Naive thymus-derived CD8-positive, alpha-beta T cell (primary cell): ENCODE data around the gene THAP3. TPM values are rescaled to one million over a fixed set of nuclear protein-coding genes. Genes with fewer than 3 reads are reported as not detected.
A peak's percentile ranks its signal among the peaks of the same experiment; 100 is the strongest.
"Not testable (repeated sequence)": the region's sequence is repeated elsewhere in the genome, so short reads cannot be mapped to it uniquely, and the experiment has no call there.

Source experiments
- ATAC-seq, 2 donors: fragments of 150-1000 bp; cut with Tn5 transposase in 1 of 2; sonication (Bioruptor Pico), chemical (Tn5 transposase) in 1 of 2; 1 replicate in 1 of 2; 2 replicates in 1 of 2; pipeline ENCODE4 v1.10.0; 2021; ENCODE audit warnings: mild to moderate bottlenecking in 2 of 2, moderate library complexity in 2 of 2
- POLR2A ChIA-PET: fragments of 350-600 bp; sonication (Branson Sonifier 250); formaldehyde crosslinking; loops from one replicate; lab custom pipeline; 2021; ENCODE audit warnings: antibody characterized with exemption; lab: Charles Lee
- DNase-seq, 10 donors: peaks; one replicate each; pipeline versions ENCODE4 v3.0.0 to v3.0.0-alpha.2; 2020 to 2022
- H3K27ac Mint-ChIP-seq, 10 donors: one replicate each; pipeline ENCODE4 v1.8.0; 2020 to 2022; ENCODE audit warnings: mild to moderate bottlenecking in 10 of 10, mixed read lengths in 10 of 10, moderate library complexity in 4 of 10, inconsistent platforms in 1 of 10
- H3K27me3 Mint-ChIP-seq, 5 donors: one replicate each; pipeline ENCODE4 v1.8.0; 2021 to 2022; ENCODE audit warnings: mixed read lengths in 5 of 5
- H3K36me3 Mint-ChIP-seq, 3 donors: one replicate each; pipeline ENCODE4 v1.8.0; 2020 to 2022; ENCODE audit warnings: mixed read lengths in 3 of 3, mild to moderate bottlenecking in 2 of 3, inconsistent platforms in 1 of 3
- H3K4me1 Mint-ChIP-seq, 4 donors: one replicate each; pipeline ENCODE4 v1.8.0; 2021 to 2022; ENCODE audit warnings: mixed read lengths in 4 of 4
- H3K4me3 Mint-ChIP-seq, 10 donors: one replicate each; pipeline ENCODE4 v1.8.0; 2020 to 2022; ENCODE audit warnings: mild to moderate bottlenecking in 10 of 10, mixed read lengths in 10 of 10, moderate library complexity in 6 of 10, inconsistent platforms in 1 of 10
- H3K9me3 Mint-ChIP-seq, 9 donors: one replicate each; pipeline ENCODE4 v1.8.0; 2020 to 2022; ENCODE audit warnings: mixed read lengths in 9 of 9, mild to moderate bottlenecking in 3 of 9, inconsistent platforms in 1 of 9, moderate library complexity in 1 of 9
- polyA plus RNA-seq, 3 donors: library from polyadenylated mRNA; unstranded; fragments of 300-500 nt; fragmentation: Illumina TruSeq; gene quantifications; one replicate each; pipeline ENCODE4 v1.2.3, GENCODE V29; 2021
- total RNA-seq, 8 experiments: library from RNA in 2 of 8; stranded (reverse) in 2 of 8; gene quantifications; one replicate each; pipeline ENCODE4 v1.2.3 and lab custom pipeline; 2021 to 2026

The THAP3 gene
- total and polyA plus RNA-seq, 5 experiments from 2014 or later, result 20.1 to 30.7 (median 26.5) TPM

DNA sequence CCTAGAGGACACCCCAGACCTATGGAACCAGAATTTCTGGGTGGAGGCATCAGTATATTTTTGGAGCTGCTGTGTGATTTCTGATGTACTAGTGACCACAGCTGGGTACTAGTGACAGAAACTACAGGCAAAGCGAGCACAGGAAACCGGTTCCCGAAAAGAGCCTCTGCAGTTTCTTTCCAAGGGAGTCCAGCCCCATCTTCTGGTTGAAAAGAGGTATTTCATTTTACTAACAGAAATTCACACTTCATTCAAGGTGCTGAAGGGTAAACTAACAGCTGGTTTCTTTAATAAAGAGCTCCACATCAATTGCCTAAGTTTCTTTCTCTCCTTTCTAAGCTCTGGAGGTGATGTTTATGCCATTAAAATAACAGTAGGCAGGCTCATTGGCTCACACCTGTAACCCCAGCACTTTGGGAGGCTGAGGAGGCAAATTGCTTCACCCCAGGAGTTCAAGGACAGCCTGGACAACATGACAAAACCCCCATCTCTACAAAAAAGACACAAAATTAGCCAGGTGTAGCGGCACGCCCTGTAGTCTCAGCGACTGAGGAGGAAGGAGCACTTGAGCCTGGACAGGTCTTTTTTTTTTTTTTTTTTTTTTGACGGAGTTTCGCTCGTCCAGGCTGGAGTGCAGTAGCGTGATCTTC lies 22.0 kb downstream of the THAP3 start:
- Mint-ChIP-seq H3K36me3 (peaks cover 0 to 33% (median 5%) of the 10 kb centered on the region in 3 donors), H3K27ac (no peak overlapping the region), H3K4me3 (no peak overlapping the region), H3K9me3 (no peaks in the 10 kb centered on the region), H3K4me1 (peaks cover 0 to 3% (median under 1%) of the 10 kb centered on the region in 4 donors), H3K27me3 (no peaks in the 10 kb centered on the region)
- ATAC-seq, result peak; percentile 42 to 62
- DNase-seq, result peak in 7 of 10 donors; percentile 9 to 62 (median 30)
- POLR2A ChIA-PET, result interaction anchor here (0.6 to 1.7 kb wide), 3 partner anchors 92 to 181 kb away, joined by 3 to 5 read pairs (median 3); partner anchors contain the start of genes NOL9, TAS1R1 and TNFRSF25

DNA sequence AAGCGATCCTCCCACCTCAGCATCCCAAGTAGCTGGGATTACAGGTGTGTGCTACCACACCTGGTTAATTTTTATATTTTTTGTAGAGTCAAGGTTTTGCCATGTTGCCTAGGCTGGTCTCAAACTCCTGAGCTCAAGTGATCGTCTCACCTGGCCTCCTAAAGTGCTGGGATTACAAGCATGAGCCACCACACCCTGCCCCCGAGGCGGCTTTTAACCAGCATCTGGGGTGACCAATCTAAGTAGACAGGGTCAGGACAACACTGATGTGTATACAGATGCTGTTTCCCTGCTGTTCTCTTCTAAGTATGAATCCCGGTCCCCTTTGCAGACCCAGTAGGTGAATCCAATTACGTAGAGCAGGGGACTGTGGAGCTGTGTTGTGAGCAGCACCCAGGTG lies 23.9 kb downstream of the THAP3 start:
- H3K4me3 Mint-ChIP-seq, result no peak overlapping the region
- ATAC-seq, result no peak
- peaks cover 0 to 37% (median 8%) of the 10 kb centered on the region in 3 donors for H3K36me3 Mint-ChIP-seq
- no peak for DNase-seq
- H3K4me1 Mint-ChIP-seq, result peaks cover 0 to 3% (median 0%) of the 10 kb centered on the region in 4 donors
- H3K27ac Mint-ChIP-seq, result no peak overlapping the region
- no peaks in the 10 kb centered on the region for H3K9me3 Mint-ChIP-seq
- no peaks in the 10 kb centered on the region for H3K27me3 Mint-ChIP-seq
- POLR2A ChIA-PET, result no interaction called here

DNA sequence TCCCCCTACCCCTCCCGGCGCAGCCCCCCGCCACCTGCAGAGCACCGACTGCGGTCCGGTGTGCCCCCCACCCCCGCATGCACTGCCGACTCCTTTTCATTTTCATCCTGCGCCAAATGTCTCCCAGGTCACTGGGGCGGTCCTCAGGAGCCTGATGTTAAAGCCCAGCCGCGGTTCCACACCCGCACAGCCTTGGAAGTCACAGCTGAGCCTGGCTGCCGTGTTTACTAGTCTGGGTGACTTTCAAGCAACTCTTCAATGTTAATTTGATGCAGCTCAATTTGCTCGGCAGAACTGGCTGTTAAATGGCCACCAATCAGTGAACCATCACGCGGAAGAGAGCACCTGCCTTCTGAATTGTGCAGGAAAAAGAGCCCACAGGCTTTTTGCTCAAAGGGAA lies 27.2 kb downstream of the THAP3 start:
- Mint-ChIP-seq H3K9me3 (no peaks in the 10 kb centered on the region), H3K27ac (no peak overlapping the region), H3K27me3 (no peaks in the 10 kb centered on the region), H3K4me1 (peaks cover 0 to 4% (median 2%) of the 10 kb centered on the region in 4 donors), H3K4me3 (no peak overlapping the region), H3K36me3 (peaks cover 0 to 34% (median 6%) of the 10 kb centered on the region in 3 donors)
- no peak for ATAC-seq
- POLR2A ChIA-PET, result no interaction called here
- DNase-seq, result no peak

GRCh38 chr1:6652986-6653385 lies 28.3 kb downstream of the THAP3 start:
- H3K4me1 Mint-ChIP-seq, result peaks cover 0 to 10% (median 5%) of the 10 kb centered on the region in 4 donors
- no peak overlapping the region for H3K4me3 Mint-ChIP-seq
- POLR2A ChIA-PET, result interaction anchor here (0.5 kb wide), 1 partner anchor 136 kb away, joined by 3 read pairs; no protein-coding TSS in a partner anchor
- H3K27me3 Mint-ChIP-seq, result no peaks in the 10 kb centered on the region
- H3K27ac Mint-ChIP-seq, result no peak overlapping the region
- no peaks in the 10 kb centered on the region for H3K9me3 Mint-ChIP-seq
- no peak for DNase-seq
- no peak for ATAC-seq
- peaks cover 0 to 36% (median 6%) of the 10 kb centered on the region in 3 donors for H3K36me3 Mint-ChIP-seq

DNA sequence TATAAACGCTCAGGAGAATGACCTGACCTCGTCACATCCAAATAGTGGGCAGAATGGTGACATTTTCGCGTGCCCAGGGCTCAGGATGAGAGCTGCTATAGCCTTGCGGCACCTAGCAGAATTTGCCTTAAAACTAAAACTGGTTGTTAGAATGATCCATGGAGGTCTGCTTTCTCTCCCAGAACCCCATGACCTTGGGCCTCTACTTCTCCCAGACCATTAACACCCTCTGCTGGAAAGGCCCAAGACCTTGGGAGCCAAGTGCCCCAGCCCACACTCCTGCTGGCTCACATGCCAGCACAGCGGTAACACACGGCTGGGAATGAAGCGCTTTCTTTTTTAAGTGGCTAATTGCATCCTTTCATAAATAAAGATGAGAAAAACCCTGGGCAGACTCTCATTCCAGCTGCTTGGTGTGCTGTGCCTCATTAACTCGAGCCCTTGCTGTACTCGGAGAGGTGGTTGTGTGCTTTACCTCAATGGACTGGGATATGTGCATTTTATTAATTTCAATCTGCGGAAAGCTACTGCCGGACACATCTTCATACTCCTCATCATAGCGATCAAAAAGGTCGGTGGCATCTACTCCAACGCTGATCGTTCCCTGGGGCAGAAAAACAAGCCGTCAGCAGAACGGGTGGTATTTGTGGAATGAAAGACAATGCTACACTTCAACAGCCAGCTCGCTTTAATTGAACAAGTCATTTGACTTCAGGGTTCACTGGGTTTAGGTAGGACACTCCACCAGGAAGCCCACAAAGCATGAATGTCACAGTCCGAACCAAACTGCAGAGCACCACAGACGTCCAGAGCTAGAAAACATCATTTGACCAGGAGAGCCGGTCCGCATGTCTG lies 29.0 kb downstream of the THAP3 start:
- ATAC-seq (no peak), DNase-seq (no peak)
- Mint-ChIP-seq H3K27ac (peak overlapping the region in 2 of 10 donors; percentile 7 to 42), H3K9me3 (no peaks in the 10 kb centered on the region), H3K27me3 (no peaks in the 10 kb centered on the region), H3K4me3 (no peak overlapping the region), H3K36me3 (peaks cover 0 to 38% (median 6%) of the 10 kb centered on the region in 3 donors), H3K4me1 (peaks cover 0 to 12% (median 5%) of the 10 kb centered on the region in 4 donors)
- POLR2A ChIA-PET, result interaction anchor here (0.6 kb wide), 1 partner anchor 457 kb away, joined by 3 read pairs; no protein-coding TSS in a partner anchor

DNA sequence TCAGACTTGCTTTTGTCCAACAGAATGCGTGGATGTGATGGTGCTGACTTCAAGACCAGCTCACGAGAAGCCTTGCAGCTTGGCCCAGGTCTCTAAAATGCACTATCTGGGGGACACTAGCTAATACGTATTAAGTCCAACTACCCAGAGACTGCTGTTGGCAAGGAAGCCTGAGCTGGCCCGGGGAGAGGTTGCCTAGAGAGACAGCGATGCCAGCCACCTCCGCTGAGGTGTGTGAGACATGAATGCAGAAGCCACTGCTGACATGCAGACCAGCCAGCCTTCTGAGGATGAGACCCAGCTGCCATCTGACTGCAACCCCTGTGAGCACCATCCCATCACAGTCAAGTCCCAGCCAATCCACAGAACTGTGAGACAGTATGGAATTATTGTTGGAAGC lies 32.5 kb downstream of the THAP3 start:
- no peak for DNase-seq
- Mint-ChIP-seq H3K4me3 (no peak overlapping the region), H3K27me3 (no peaks in the 10 kb centered on the region), H3K36me3 (peaks cover 0 to 36% (median 5%) of the 10 kb centered on the region in 3 donors), H3K4me1 (peaks cover 6 to 20% (median 10%) of the 10 kb centered on the region in 4 donors), H3K27ac (peak overlapping the region in 5 of 10 donors; percentile 1 to 74 (median 63)), H3K9me3 (no peaks in the 10 kb centered on the region)
- POLR2A ChIA-PET, result no interaction called here
- no peak for ATAC-seq

GRCh38 chr1:6658359-6659060 lies 33.8 kb downstream of the THAP3 start:
- POLR2A ChIA-PET, result no interaction called here
- Mint-ChIP-seq H3K36me3 (peaks cover 0 to 33% (median 0%) of the 10 kb centered on the region in 3 donors), H3K4me3 (no peak overlapping the region), H3K27ac (peak overlapping the region in 1 of 10 donors; percentile 30), H3K4me1 (peaks cover 6 to 22% (median 10%) of the 10 kb centered on the region in 4 donors), H3K27me3 (no peaks in the 10 kb centered on the region), H3K9me3 (no peaks in the 10 kb centered on the region)
- ATAC-seq, result no peak
- DNase-seq, result no peak

DNA sequence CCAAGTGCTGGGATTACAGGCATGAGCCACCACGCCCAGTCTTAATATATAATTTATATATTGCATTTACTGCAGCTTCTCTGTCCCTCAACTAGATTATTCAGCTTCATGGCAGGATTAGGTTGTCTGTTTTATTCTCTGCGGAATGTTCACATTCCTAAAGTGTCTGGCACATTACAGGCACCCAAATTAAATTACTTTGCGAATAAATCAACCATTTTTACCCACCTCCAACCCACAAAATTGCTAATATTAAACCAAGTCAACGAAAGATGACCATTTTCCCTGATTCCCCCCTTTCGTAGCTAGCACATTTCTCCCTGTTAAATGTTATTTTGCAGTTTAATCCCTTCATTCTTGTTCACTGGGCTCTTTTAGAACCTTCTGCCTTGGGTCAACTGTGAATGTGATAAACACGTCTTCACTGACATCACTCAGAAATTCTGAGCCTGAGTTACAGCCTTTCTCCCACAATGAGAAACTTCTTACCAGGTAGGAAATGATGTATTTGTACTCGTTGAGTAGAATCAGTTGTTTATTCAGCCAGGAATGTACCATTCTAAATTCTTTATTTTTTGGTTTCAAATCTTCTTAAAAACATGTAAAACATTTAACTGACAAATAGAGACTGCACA lies 35.9 kb downstream of the THAP3 start:
- Mint-ChIP-seq H3K4me3 (no peak overlapping the region), H3K4me1 (peaks cover 6 to 23% (median 11%) of the 10 kb centered on the region in 4 donors), H3K36me3 (peaks cover 0 to 37% (median 1%) of the 10 kb centered on the region in 3 donors), H3K27me3 (no peaks in the 10 kb centered on the region), H3K27ac (peak overlapping the region in 1 of 10 donors; percentile 45), H3K9me3 (no peaks in the 10 kb centered on the region)
- DNase-seq (no peak), ATAC-seq (no peak)
- POLR2A ChIA-PET, result no interaction called here

GRCh38 chr1:6662468-6662867 lies 37.8 kb downstream of the THAP3 start:
- DNase-seq, POLR2A ChIA-PET, ATAC-seq, H3K27me3 Mint-ChIP-seq, H3K4me3 Mint-ChIP-seq, H3K9me3 Mint-ChIP-seq, H3K27ac Mint-ChIP-seq: not testable (repeated sequence)
- Mint-ChIP-seq H3K36me3 (peaks cover 0 to 54% (median 5%) of the 10 kb centered on the region in 3 donors), H3K4me1 (peaks cover 3 to 15% (median 8%) of the 10 kb centered on the region in 4 donors)

DNA sequence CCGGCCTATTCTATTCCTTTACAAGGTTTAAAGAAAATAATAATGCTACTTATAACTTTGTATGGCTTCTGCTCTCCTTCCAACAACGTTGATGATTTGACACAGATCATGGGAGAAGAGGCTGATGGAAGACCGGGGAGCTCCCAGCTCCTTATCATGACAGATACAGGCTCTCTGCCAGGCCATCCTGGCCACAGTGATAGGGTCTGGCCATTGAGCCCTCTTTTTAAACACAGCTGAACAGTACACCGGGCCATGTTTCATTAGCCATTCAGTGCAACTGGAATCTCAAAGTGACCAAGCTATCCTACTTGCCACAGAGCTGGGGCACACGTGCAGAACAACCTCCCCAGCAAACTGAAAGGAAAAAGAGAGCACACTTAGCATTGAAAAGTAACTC lies 42.0 kb downstream of the THAP3 start:
- POLR2A ChIA-PET, result no interaction called here
- peaks cover 0 to 4% (median under 1%) of the 10 kb centered on the region in 4 donors for H3K4me1 Mint-ChIP-seq
- DNase-seq, result no peak
- H3K9me3 Mint-ChIP-seq, result no peaks in the 10 kb centered on the region
- no peak for ATAC-seq
- no peak overlapping the region for H3K4me3 Mint-ChIP-seq
- peaks cover 0 to 55% (median 5%) of the 10 kb centered on the region in 3 donors for H3K36me3 Mint-ChIP-seq
- no peaks in the 10 kb centered on the region for H3K27me3 Mint-ChIP-seq
- no peak overlapping the region for H3K27ac Mint-ChIP-seq

DNA sequence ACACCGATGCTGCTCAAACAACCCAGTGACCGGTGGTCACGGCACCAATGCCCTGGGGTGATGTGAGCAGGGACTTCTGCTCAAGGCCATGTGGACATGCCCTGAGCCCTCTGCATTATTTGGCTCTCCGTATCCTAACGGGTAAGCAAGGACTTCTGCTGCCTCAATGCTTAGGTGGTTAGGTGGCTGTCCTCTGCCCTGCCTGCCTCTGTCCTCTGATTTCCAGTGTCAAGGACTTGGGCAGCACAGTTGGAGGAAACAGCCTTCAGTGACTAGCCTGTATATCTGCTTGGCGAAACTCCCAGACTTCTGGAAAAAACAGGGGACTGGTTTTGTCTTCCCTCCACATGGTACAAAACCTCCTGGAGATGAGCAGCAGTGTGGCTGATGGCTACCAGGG lies 42.5 kb downstream of the THAP3 start:
- Mint-ChIP-seq H3K27ac (peak overlapping the region in 1 of 10 donors; percentile 21), H3K27me3 (no peaks in the 10 kb centered on the region), H3K9me3 (no peaks in the 10 kb centered on the region), H3K36me3 (peaks cover 0 to 59% (median 5%) of the 10 kb centered on the region in 3 donors), H3K4me1 (peaks cover 0 to 4% (median under 1%) of the 10 kb centered on the region in 4 donors), H3K4me3 (no peak overlapping the region)
- ATAC-seq (no peak), DNase-seq (no peak)
- POLR2A ChIA-PET, result no interaction called here

- Mint-ChIP-seq H3K27ac (no peak overlapping the region), H3K9me3 (no peaks in the 10 kb centered on the region), H3K27me3 (no peaks in the 10 kb centered on the region), H3K36me3 (peaks cover 0 to 65% (median 8%) of the 10 kb centered on the region in 3 donors), H3K4me3 (no peak overlapping the region), H3K4me1 (peaks cover 0 to 2% (median under 1%) of the 10 kb centered on the region in 4 donors)
- no peak for DNase-seq
- ATAC-seq, result no peak
- POLR2A ChIA-PET, result no interaction called here
Measured at GRCh38 chr1:6668503-6668902, 43.8 kb downstream of the THAP3 start.
